ENCODE measurements around the gene NLRX1.

Gene NLRX1

DNA sequence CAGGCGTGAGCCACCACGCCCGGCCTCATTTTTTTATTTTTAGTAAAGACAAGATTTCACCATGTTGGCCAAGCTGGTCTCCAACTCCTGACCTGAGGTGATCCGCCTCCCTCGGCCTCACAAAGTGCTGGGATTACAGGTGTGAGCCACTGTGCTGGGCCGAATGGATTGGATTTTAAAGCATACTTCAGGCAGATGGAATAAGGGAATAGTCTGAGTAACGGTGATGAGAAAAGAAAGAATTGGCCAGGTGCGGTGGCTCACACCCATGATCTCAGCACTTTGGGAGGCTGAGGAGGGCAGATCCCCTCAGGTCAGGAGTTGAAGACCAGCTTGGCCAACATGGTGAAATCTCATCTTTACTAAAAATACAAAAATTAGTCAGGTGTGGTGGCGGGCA, 35.5 kb downstream of the NLRX1 start:
- Histone ChIP-seq H3K36me3 (replicated peaks in 1 of 2; ENCODE audit: control insufficient read depth in 2 of 2, insufficient read depth in 2 of 2, low read length in 2 of 2) (peaks cover 0 to 2% of the 10 kb centered on the region in 2 donors), H3K9me3 (replicated peaks in 1 of 2; ENCODE audit: control insufficient read depth in 2 of 2, insufficient read depth in 1 of 2, low read depth in 1 of 2, low read length in 2 of 2) (no peaks in the 10 kb centered on the region), H3K4ac (ENCODE audit: low read length) (no peak overlapping the region), H3K27me3 (ENCODE audit: control insufficient read depth in 3 of 3, insufficient read depth in 3 of 3, low read depth in 1 of 3, low read length in 3 of 3) (no peaks in the 10 kb centered on the region), H2AFZ (ENCODE audit: low read length) (no peak overlapping the region), H2BK15ac (ENCODE audit: low read length) (no peak overlapping the region), H3K9ac (ENCODE audit: low read depth, low read length, poor library complexity) (no peak overlapping the region), H3K18ac (ENCODE audit: low read length) (no peak overlapping the region), H2BK12ac (ENCODE audit: low read length) (no peak overlapping the region), H3K14ac (ENCODE audit: low read length) (no peak overlapping the region), H3K4me2 (ENCODE audit: insufficient read depth, low read length, poor library complexity, severe bottlenecking) (no peak overlapping the region), H2AK5ac (ENCODE audit: low read depth, low read length) (no peak overlapping the region), H2BK120ac (ENCODE audit: low read depth, low read length) (no peak overlapping the region), H3K27ac (replicated peaks; ENCODE audit: low read length) (no peak overlapping the region), H2BK5ac (ENCODE audit: low read length) (no peak overlapping the region), H4K8ac (ENCODE audit: low read depth, low read length) (no peak overlapping the region), H3K23ac (ENCODE audit: low read depth, low read length, poor library complexity) (no peak overlapping the region), H4K91ac (ENCODE audit: low read depth, low read length, poor library complexity) (no peak overlapping the region), H3K79me1 (ENCODE audit: low read depth, low read length) (no peaks in the 10 kb centered on the region), H3K4me3 (ENCODE audit: low read length in 2 of 2) (no peak overlapping the region), H3K4me1 (ENCODE audit: control insufficient read depth in 2 of 2, insufficient read depth in 1 of 2, low read depth in 1 of 2, low read length in 2 of 2) (peaks cover 2 to 3% of the 10 kb centered on the region in 2 donors)
- WGBS, 2 donors (ENCODE audit: extremely low coverage in 2 of 2, insufficient read length in 2 of 2, insufficient replicate concordance in 1 of 2): no CpG with 5 or more reads among the region's 9 CpGs
- DNase-seq (ENCODE audit: low spot score): no peak

GRCh38 chr11:119205080-119205479, 36.6 kb downstream of the NLRX1 start:
- peak overlapping the region; percentile 99 for H2AFZ ChIP-seq (ENCODE audit: low read length)
- H3K4me1 ChIP-seq (ENCODE audit: control insufficient read depth in 2 of 2, insufficient read depth in 1 of 2, low read depth in 1 of 2, low read length in 2 of 2): peaks cover 2 to 3% of the 10 kb centered on the region in 2 donors
- H3K14ac ChIP-seq (ENCODE audit: low read length): no peak overlapping the region
- no peak overlapping the region for H3K27ac ChIP-seq (replicated peaks; ENCODE audit: low read length)
- DNase-seq (ENCODE audit: low spot score): no peak
- no peak overlapping the region for H3K9ac ChIP-seq (ENCODE audit: low read depth, low read length, poor library complexity)
- H4K8ac ChIP-seq (ENCODE audit: low read depth, low read length): no peak overlapping the region
- H3K79me1 ChIP-seq (ENCODE audit: low read depth, low read length): no peaks in the 10 kb centered on the region
- H4K91ac ChIP-seq (ENCODE audit: low read depth, low read length, poor library complexity): no peak overlapping the region
- H3K23ac ChIP-seq (ENCODE audit: low read depth, low read length, poor library complexity): no peak overlapping the region
- no peak overlapping the region for H3K4ac ChIP-seq (ENCODE audit: low read length)
- no peaks in the 10 kb centered on the region for H3K9me3 ChIP-seq (replicated peaks in 1 of 2; ENCODE audit: control insufficient read depth in 2 of 2, insufficient read depth in 1 of 2, low read depth in 1 of 2, low read length in 2 of 2)
- H2BK15ac ChIP-seq (ENCODE audit: low read length): no peak overlapping the region
- H3K27me3 ChIP-seq (ENCODE audit: control insufficient read depth in 3 of 3, insufficient read depth in 3 of 3, low read depth in 1 of 3, low read length in 3 of 3): no peaks in the 10 kb centered on the region
- no peak overlapping the region for H2BK120ac ChIP-seq (ENCODE audit: low read depth, low read length)
- no peak overlapping the region for H3K4me3 ChIP-seq (ENCODE audit: low read length in 2 of 2)
- no peak overlapping the region for H3K4me2 ChIP-seq (ENCODE audit: insufficient read depth, low read length, poor library complexity, severe bottlenecking)
- H2AK5ac ChIP-seq (ENCODE audit: low read depth, low read length): peak overlapping the region; percentile 27
- WGBS, 2 donors (ENCODE audit: extremely low coverage in 2 of 2, insufficient read length in 2 of 2, insufficient replicate concordance in 1 of 2): no CpG with 5 or more reads among the region's 10 CpGs
- no peak overlapping the region for H2BK12ac ChIP-seq (ENCODE audit: low read length)
- peaks cover 0 to 2% of the 10 kb centered on the region in 2 donors for H3K36me3 ChIP-seq (replicated peaks in 1 of 2; ENCODE audit: control insufficient read depth in 2 of 2, insufficient read depth in 2 of 2, low read length in 2 of 2)
- no peak overlapping the region for H3K18ac ChIP-seq (ENCODE audit: low read length)
- H2BK5ac ChIP-seq (ENCODE audit: low read length): no peak overlapping the region

- Histone ChIP-seq H3K14ac (ENCODE audit: low read length) (peak within 1 kb of the TSS; percentile 89), H3K23ac (ENCODE audit: low read depth, low read length, poor library complexity) (peak within 1 kb of the TSS; percentile 80), H3K4me2 (ENCODE audit: insufficient read depth, low read length, poor library complexity, severe bottlenecking) (peak within 1 kb of the TSS; percentile 87), H3K79me1 (ENCODE audit: low read depth, low read length) (no peaks in the 10 kb centered on the region), H3K27me3 (ENCODE audit: control insufficient read depth in 3 of 3, insufficient read depth in 3 of 3, low read depth in 1 of 3, low read length in 3 of 3) (no peaks in the 10 kb centered on the region), H3K9ac (ENCODE audit: low read depth, low read length, poor library complexity) (peak within 1 kb of the TSS; percentile 95), H2BK15ac (ENCODE audit: low read length) (peak within 1 kb of the TSS; percentile 94), H3K36me3 (replicated peaks in 1 of 2; ENCODE audit: control insufficient read depth in 2 of 2, insufficient read depth in 2 of 2, low read length in 2 of 2) (peaks cover 0 to 2% of the 10 kb centered on the region in 2 donors), H3K4me1 (ENCODE audit: control insufficient read depth in 2 of 2, insufficient read depth in 1 of 2, low read depth in 1 of 2, low read length in 2 of 2) (peaks cover 2 to 3% of the 10 kb centered on the region in 2 donors), H2BK5ac (ENCODE audit: low read length) (peak within 1 kb of the TSS; percentile 82), H3K9me3 (replicated peaks in 1 of 2; ENCODE audit: control insufficient read depth in 2 of 2, insufficient read depth in 1 of 2, low read depth in 1 of 2, low read length in 2 of 2) (no peaks in the 10 kb centered on the region), H4K91ac (ENCODE audit: low read depth, low read length, poor library complexity) (no peak within 1 kb of the TSS), H4K8ac (ENCODE audit: low read depth, low read length) (peak within 1 kb of the TSS; percentile 43), H2AK5ac (ENCODE audit: low read depth, low read length) (peak within 1 kb of the TSS; percentile 68), H2BK120ac (ENCODE audit: low read depth, low read length) (no peak within 1 kb of the TSS), H3K18ac (ENCODE audit: low read length) (peak within 1 kb of the TSS; percentile 98), H3K4ac (ENCODE audit: low read length) (no peak within 1 kb of the TSS), H3K27ac (replicated peaks; ENCODE audit: low read length) (peak within 1 kb of the TSS; percentile 98), H2AFZ (ENCODE audit: low read length) (peak within 1 kb of the TSS; percentile 99), H3K4me3 (ENCODE audit: low read length in 2 of 2) (peak within 1 kb of the TSS; percentile 85 to 91), H2BK12ac (ENCODE audit: low read length) (peak within 1 kb of the TSS; percentile 41)
- WGBS, 2 donors (ENCODE audit: extremely low coverage in 2 of 2, insufficient read length in 2 of 2, insufficient replicate concordance in 1 of 2): no CpG with 5 or more reads among the region's 88 CpGs
- peak; percentile 96 for DNase-seq (ENCODE audit: low spot score)
Observed at GRCh38 chr11:119205574-119206510, 37.3 kb downstream of the NLRX1 start, which contains the start of gene CBL. Gene CBL, plus strand, starts transcription at chr11:119206339. Its CDS starts 79 bp downstream, at chr11:119206418.
